MCF 10A (cell line): ENCODE measurements around the gene PLCL1. TPM values are rescaled to one million over a fixed set of nuclear protein-coding genes. Genes with fewer than 3 reads are reported as not detected.

Experiments
- BruUV-seq: library from RNA; stranded (reverse); fragments of 400-500 nt; replicated peaks from 2 replicates; lab custom pipeline; 2021; lab: Mats Ljungman, UMichigan
- CTCF ChIA-PET: fragments of 300-600 bp; sonication (Branson Sonifier 250); formaldehyde crosslinking; extraction: SDS; loops from one replicate; lab custom pipeline; 2021; ENCODE audit warnings: antibody characterized with exemption, inconsistent platforms; lab: Yijun Ruan, JAX
- POLR2A ChIA-PET: fragments of 300-600, 350-650 bp; sonication (Branson Sonifier 250); formaldehyde crosslinking; extraction: SDS; loops from one replicate; lab custom pipeline; 2020; ENCODE audit warnings: antibody characterized with exemption, inconsistent platforms; lab: Yijun Ruan, JAX
- DNase-seq: peaks from one replicate; pipeline ENCODE4 v3.0.0-alpha.2; 2018; ENCODE audit not compliant: unreplicated experiment
- H3K27ac Mint-ChIP-seq: one replicate; pipeline ENCODE4 v1.8.0; 2022; ENCODE audit warnings: mild to moderate bottlenecking, low read depth, mixed read lengths; ENCODE audit not compliant: unreplicated experiment
- H3K27me3 Mint-ChIP-seq: one replicate; pipeline ENCODE4 v1.8.0; 2022; ENCODE audit warnings: mixed read lengths; ENCODE audit not compliant: insufficient read depth, unreplicated experiment
- H3K36me3 Mint-ChIP-seq: one replicate; pipeline ENCODE4 v1.8.0; 2022; ENCODE audit warnings: mild to moderate bottlenecking, moderate library complexity, mixed read lengths; ENCODE audit not compliant: insufficient read depth, unreplicated experiment
- H3K4me1 Mint-ChIP-seq: one replicate; pipeline ENCODE4 v1.8.0; 2022; ENCODE audit warnings: mixed read lengths; ENCODE audit not compliant: insufficient read depth, unreplicated experiment
- H3K4me3 Mint-ChIP-seq: one replicate; pipeline ENCODE4 v1.8.0; 2022; ENCODE audit warnings: mild to moderate bottlenecking, moderate library complexity, mixed read lengths; ENCODE audit not compliant: unreplicated experiment
- H3K9me3 Mint-ChIP-seq: one replicate; pipeline ENCODE4 v1.8.0; 2022; ENCODE audit warnings: mixed read lengths; ENCODE audit not compliant: unreplicated experiment
- CTCF ChIP-seq: fragments of 200-600 bp; IDR thresholded peaks from one replicate; pipeline ENCODE4 v1.8.0; 2022; ENCODE audit warnings: antibody characterized with exemption, mild to moderate bottlenecking; ENCODE audit not compliant: unreplicated experiment
- intact Hi-C: fragments of 100-400 bp; cut with micrococcal nuclease; formaldehyde crosslinking; loops from 2 replicates; pipeline ENCODE4 v1.14.1; 2022
- total RNA-seq: library from RNA; stranded (reverse); gene quantifications from 2 replicates; pipeline ENCODE4 v1.2.3, GENCODE V29; 2022

The PLCL1 gene
- total RNA-seq, 1 experiment from 2014 or later, result 0.12 TPM

- Mint-ChIP-seq H3K27ac (no peak within 1 kb of the TSS), H3K9me3 (no peaks in the 10 kb centered on the region), H3K36me3 (peaks cover 6% of the 10 kb centered on the region), H3K4me1 (no peaks in the 10 kb centered on the region), H3K27me3 (no peaks in the 10 kb centered on the region), H3K4me3 (no peak within 1 kb of the TSS)
- TF ChIP-seq CTCF, result no peak
- BruUV-seq, result no TSS peak
- POLR2A ChIA-PET, result no interaction called here
- DNase-seq, result no peak
- CTCF ChIA-PET, result no interaction called here
- intact Hi-C loops, result no loop called here
These were observed 19.1 kb upstream of the PLCL1 start, which contains the start of gene BOLL for GRCh38 chr2:197784956-197785941. Gene BOLL, minus strand, starts transcription at chr2:197785319. Its CDS starts 3,469 bp downstream, at chr2:197781850.

- DNase-seq, result no peak
- ChIA-PET POLR2A (no interaction called here), CTCF (interaction anchor here (0.7 kb wide), 1 partner anchor 72 kb away, joined by 3 read pairs; no protein-coding TSS in a partner anchor)
- H3K4me3 Mint-ChIP-seq, result no peak overlapping the region
- intact Hi-C loops, result no loop called here
- H3K36me3 Mint-ChIP-seq, result peaks cover 6% of the 10 kb centered on the region
- no peaks in the 10 kb centered on the region for H3K9me3 Mint-ChIP-seq
- no peaks in the 10 kb centered on the region for H3K27me3 Mint-ChIP-seq
- no TSS peak for BruUV-seq
- H3K4me1 Mint-ChIP-seq, result no peaks in the 10 kb centered on the region
- H3K27ac Mint-ChIP-seq, result no peak overlapping the region
- TF ChIP-seq CTCF, result no peak
These were observed 18.1 kb upstream of the PLCL1 start for GRCh38 chr2:197786010-197786877.

GRCh38 chr2:197793456-197793855 is 10.9 kb upstream of the PLCL1 start:
- Mint-ChIP-seq H3K9me3 (no peaks in the 10 kb centered on the region), H3K36me3 (no peaks in the 10 kb centered on the region), H3K27me3 (peaks cover 11% of the 10 kb centered on the region), H3K4me1 (no peaks in the 10 kb centered on the region), H3K27ac (no peak overlapping the region), H3K4me3 (no peak overlapping the region)
- CTCF ChIA-PET, result interaction anchor here (1.6 kb wide), 1 partner anchor 15 kb away, joined by 4 read pairs; no protein-coding TSS in a partner anchor
- DNase-seq, result no peak
- intact Hi-C loops, result no loop called here
- POLR2A ChIA-PET, result no interaction called here
- no peak for TF ChIP-seq CTCF
- BruUV-seq, result no TSS peak

GRCh38 chr2:197795277-197795676 is 9.1 kb upstream of the PLCL1 start:
- Mint-ChIP-seq H3K27me3 (peaks cover 11% of the 10 kb centered on the region), H3K4me3 (no peak overlapping the region), H3K9me3 (no peaks in the 10 kb centered on the region), H3K4me1 (no peaks in the 10 kb centered on the region), H3K36me3 (no peaks in the 10 kb centered on the region), H3K27ac (no peak overlapping the region)
- DNase-seq, result no peak
- CTCF ChIA-PET, result interaction anchor here (0.9 to 1.6 kb wide), 3 partner anchors 17 to 501 kb away, joined by 4 to 7 read pairs (median 6); no protein-coding TSS in a partner anchor
- no TSS peak for BruUV-seq
- intact Hi-C loops, result no loop called here
- POLR2A ChIA-PET, result no interaction called here
- TF ChIP-seq CTCF, result no peak
